ENCODE results near the gene IRGC.

Gene IRGC

GRCh38 chr19:43725468-43725867 lies 9.6 kb downstream of the IRGC start:
- DNase-seq = no peak

GRCh38 chr19:43726736-43727592 lies 11.1 kb downstream of the IRGC start:
- DNase-seq = no peak

- DNase-seq = no peak
These were observed 11.6 kb downstream of the IRGC start for GRCh38 chr19:43727593-43727853.

GRCh38 chr19:43729919-43730318 lies 14.0 kb downstream of the IRGC start:
- no peak for DNase-seq

GRCh38 chr19:43731346-43731745 lies 15.5 kb downstream of the IRGC start:
- no peak for DNase-seq

DNA sequence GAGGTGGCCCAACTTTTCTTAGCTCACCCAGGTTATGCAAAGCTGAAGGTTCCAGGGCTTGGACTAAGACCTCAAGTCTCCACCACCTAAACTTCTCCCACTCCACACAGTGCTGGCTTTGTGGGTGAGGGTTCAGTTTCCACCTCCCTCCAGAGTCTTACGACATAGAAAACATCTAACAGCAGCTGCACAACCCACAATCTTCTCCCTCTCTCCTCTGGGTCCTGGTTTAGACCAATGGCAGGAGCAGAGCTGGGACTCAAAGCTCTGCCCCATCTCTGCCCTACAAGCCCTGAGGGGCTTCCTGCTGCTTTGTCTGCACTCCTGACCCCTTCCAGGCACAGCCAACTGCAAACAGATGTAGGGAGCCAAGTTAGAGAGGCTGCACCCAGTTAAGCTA lies 16.0 kb downstream of the IRGC start:
- no peak for DNase-seq

GRCh38 chr19:43735013-43735412 lies 19.1 kb downstream of the IRGC start:
- DNase-seq = no peak

GRCh38 chr19:43735957-43736356 lies 20.1 kb downstream of the IRGC start:
- no peak for DNase-seq

DNA sequence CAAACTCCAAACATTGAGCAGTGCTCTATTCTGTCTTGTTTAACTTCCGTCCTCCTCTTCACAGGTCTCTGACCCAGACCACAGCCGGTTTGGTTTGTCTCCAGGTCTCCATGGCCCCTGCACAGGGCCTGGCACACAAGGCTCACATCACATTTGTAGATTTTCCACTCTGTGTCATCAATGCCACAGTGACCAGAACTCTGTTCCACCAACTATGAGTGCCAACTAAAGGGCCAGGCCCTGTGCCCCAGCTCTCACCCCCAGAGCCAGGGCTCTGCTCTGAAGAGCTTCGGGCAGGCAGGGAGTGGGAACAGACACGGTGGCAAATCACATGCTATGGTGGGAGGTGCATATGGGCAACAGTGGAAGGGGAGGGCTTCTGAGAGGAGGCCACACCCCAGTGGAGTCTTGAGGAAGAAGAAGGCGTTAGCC lies 22.9 kb downstream of the IRGC start:
- no peak for DNase-seq

GRCh38 chr19:43739439-43740235 lies 23.8 kb downstream of the IRGC start:
- DNase-seq = no peak

- no peak for DNase-seq
These were observed 25.4 kb downstream of the IRGC start for GRCh38 chr19:43741075-43741825.

- DNase-seq = no peak
These were observed 27.2 kb downstream of the IRGC start for GRCh38 chr19:43743059-43743458.

DNA sequence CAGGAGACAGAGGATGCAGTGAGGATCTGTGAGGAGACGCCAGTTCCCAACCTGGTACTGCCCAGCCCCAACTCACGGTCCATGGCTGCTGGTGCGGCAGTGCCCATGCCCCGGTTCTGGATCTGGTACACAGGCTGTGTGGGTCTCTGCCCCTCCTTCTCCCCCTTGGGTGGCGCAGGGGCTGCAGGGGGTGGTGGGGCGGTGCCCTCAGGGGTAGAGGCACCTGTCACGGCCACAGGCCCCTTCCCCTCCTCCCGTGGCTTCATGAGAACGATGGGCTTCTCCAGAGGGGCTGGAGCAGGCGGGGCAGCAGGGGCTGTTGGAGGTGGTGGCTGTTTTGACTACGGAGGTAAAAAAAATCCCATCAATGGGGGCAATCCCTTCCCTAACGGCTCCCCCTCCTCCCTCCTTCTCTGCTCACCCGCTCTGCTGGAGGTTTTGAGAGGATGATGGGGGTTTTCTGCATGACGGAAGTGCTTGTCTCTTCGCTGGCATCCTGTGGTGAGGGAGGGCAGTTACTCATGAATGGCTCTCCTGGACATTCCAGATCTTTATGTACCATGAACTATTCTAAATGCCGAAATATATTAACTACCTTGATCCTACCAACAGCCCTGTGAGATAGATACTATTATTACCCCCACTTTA lies 31.8 kb downstream of the IRGC start:
- DNase-seq = no peak

DNA sequence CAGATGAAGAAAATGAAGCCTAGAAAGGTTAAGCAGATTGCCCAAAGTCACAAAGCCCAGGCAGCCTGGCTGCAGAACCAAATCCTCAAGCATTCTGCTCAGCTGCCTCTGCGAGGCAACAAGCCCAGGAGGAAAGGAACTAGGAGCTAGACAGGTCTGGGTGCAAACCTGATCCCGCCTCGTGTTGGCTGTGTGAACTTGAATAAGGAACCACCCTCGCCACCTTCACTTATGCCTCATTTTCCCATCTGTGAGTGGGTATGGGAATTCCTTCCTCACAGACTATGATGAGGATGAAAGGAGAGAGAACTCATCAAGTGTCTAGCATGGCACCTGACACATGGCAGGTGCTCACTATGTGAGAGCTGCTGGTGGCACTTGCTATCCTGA lies 32.3 kb downstream of the IRGC start:
- no peak for DNase-seq

DNA sequence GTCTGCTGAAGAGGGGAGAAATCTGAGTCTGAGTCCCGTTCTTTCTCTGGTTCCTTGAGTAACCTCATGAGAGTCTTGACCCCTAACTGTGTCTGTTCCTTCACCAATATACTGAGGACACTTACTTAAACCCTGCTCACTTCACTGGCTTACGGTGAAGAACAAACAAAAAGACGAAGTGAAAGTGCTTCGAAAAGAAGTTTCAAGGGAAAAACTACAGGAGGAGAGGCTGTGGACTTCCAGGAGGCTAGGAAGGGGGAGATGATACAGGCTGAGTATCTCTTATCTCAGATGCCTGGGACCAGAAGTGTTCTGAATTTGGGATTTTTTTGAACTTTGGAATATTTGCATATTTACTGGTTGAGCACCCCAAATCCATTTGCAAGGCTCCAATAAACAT lies 32.8 kb downstream of the IRGC start:
- no peak for DNase-seq

GRCh38 chr19:43749152-43749551 lies 33.3 kb downstream of the IRGC start:
- DNase-seq = no peak

GRCh38 chr19:43749898-43750297 lies 34.0 kb downstream of the IRGC start:
- no peak for DNase-seq

DNA sequence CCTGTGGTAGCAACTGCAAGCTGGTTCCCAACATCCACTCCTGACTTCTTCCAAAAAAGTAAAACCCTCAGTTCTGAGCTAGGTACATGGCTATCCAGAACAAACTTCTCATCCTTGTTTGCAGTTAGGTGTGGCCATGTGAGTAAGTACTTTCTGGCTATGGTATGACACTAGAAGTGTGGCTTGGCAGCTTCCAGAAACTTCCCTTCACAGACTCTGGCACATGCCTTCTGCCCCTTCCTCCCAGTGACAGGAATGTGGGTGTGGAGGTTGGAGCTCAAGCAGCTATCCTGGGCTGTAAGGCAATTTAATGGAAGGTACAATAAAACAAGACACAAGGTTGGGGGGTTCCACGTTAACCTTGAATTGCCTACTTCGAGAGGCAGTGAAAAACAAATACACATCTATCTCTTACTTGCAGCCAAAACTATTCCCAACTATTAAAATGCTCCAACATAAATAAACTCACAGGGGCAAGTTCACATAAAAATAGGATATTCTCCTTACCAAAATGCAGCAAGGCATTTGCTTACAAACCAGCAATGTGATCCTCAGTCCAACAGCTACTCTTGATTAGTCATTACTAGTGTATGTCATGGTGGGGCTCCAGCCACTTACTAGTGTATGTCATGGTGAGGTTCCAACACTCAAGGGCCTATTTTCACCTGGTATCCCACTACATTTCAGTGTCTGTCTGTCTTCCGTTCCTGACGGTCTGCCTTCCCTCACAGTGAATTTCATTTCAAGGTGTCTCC lies 35.8 kb downstream of the IRGC start:
- no peak for DNase-seq

DNA sequence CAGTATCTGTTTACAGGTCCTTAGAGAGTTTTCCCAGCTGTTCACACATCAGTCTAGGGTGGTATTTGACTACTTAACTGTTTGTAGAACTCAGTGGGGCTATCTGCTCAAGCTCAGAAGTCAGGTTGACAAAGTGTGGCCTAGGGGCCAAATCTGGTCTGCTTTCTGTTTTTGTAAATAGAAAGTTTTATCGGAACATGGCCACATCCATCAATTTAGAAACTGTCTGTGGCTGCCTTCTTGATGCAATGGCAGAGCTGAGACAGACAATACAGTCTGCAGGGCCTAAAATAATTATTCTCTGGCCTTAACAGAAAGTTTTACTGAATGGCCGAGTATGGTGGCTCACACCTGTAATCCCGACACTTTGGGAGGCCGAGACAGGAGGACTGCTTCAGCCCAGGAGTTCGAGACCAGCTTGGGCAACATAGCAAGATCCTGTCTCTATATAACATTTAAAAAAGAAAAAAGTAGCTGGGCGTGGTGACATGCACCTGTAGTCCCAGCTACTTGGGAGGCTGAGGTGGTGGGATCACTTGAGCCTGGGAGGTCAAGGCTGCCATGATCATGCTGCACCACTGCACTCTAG lies 36.5 kb downstream of the IRGC start:
- DNase-seq = no peak

- DNase-seq = no peak
These were observed 38.3 kb downstream of the IRGC start for GRCh38 chr19:43754253-43754502.

DNA sequence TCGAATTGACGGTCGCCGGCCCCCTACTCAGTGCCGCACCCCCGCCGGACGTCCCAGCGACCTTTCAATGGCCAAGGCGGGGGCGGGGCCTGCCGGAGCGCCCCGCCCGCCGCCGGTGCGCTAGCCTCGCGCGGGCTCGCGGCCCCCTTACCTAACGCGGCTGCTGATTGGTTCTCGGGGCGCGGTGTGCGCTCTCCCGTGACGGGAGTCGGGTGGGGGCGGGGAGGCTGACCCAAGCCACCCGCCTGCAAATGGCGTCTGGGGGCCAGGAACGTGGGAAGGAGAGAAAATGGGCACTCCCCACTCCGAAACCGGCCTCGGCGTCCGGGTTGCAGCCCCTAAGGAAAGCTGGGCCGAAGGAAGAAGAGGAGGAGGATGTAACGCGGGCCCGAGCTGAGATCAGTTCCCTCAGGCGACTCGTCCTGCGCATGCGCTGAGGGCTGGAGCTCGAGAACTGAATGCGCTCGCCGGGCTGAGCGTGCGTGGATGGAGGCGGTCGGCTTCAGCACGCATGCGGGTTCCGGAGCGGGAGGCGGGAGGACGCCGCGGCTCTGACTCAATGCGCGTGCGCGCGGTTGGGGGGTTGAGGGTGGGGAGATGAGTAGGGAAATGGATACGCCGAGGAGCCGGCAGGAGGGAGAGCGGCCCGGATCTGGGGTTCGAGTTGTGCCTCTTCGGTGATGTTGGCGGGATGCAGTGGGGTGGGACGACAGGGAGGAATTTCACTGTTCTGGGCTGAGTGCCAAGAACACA lies 38.8 kb downstream of the IRGC start, which contains the start of gene SMG9:
TSS of gene SMG9 (minus strand) at position 460 of the 753 bp plus-strand sequence. CDS start 4,221 bp downstream, outside the sequence.
- DNase-seq = peak; percentile 98

All from activated CD4-positive, alpha-beta T cell treated with anti-CD3 and anti-CD28 coated beads for 4 hours (primary cell).